Right lobe of liver (tissue), 6 donors: ENCODE results near the gene ABI3. TPM values are rescaled to one million over a fixed set of nuclear protein-coding genes. Genes with fewer than 3 reads are reported as not detected.

Source experiments
- ATAC-seq, 4 donors: fragments of 200-7000 bp; cut with Tn5 transposase; one replicate each; pipeline ENCODE4 v1.9.1; 2020; ENCODE audit warnings: mild to moderate bottlenecking in 4 of 4, moderate library complexity in 4 of 4
- DNase-seq, 3 donors: peaks; one replicate each; pipeline ENCODE4 v3.0.0-alpha.2; 2020
- H3K27ac ChIP-seq, 3 donors: fragments of 200-600 bp; one replicate each; pipeline ENCODE4 v1.8.0; 2022
- H3K27me3 ChIP-seq, 2 donors: fragments of 200-600 bp; one replicate each; pipeline ENCODE4 v1.8.0; 2022
- H3K36me3 ChIP-seq, 4 donors: fragments of 200-600 bp; sonication (generic) in 1 of 4; one replicate each; pipeline versions ENCODE4 v1.5.1 to v1.8.0; 2017 to 2022; ENCODE audit warnings: control low read depth in 1 of 4
- H3K4me1 ChIP-seq, 4 donors: fragments of 200-600 bp; sonication (generic) in 1 of 4; one replicate each; pipeline versions ENCODE4 v1.5.1 to v1.8.0; 2017 to 2022; ENCODE audit warnings: control low read depth in 1 of 4
- H3K4me3 ChIP-seq, 3 donors: fragments of 200-600 bp; one replicate each; pipeline ENCODE4 v1.8.0; 2022
- H3K9me3 ChIP-seq, 4 donors: fragments of 200-600 bp; sonication (generic) in 1 of 4; one replicate each; pipeline versions ENCODE4 v1.5.1 to v1.8.0; 2017 to 2022; ENCODE audit warnings: control low read depth in 1 of 4
- CTCF ChIP-seq, 4 donors: fragments of 200-600 bp in 3 of 4; fragments of 450-650 bp in 1 of 4; IDR thresholded peaks; one replicate each; pipeline versions ENCODE4 v1.5.1 to v1.8.0; 2016 to 2022; ENCODE audit warnings: antibody characterized with exemption in 4 of 4, mild to moderate bottlenecking in 2 of 4
- POLR2A ChIP-seq: fragments of 450-650 bp; IDR thresholded peaks from one replicate; pipeline ENCODE4 v1.6.1; 2017; ENCODE audit warnings: antibody characterized with exemption, mild to moderate bottlenecking
- WGBS: methylation state at CpG from one replicate; pipeline ENCODE4 v1.1.6; 2018; ENCODE audit warnings: low coverage, low lambda C conversion rate; ENCODE audit not compliant: insufficient coverage; ENCODE audit errors: missing lambda C conversion rate; 5-methylcytosine and 5-hydroxymethylcytosine counted together
- intact Hi-C, 2 donors: fragments of 100-400 bp; cut with DNase I; formaldehyde crosslinking; loops; one replicate each; pipeline versions ENCODE4 v1.11.2 to v1.14.1; 2022
- total RNA-seq, 6 experiments: library from RNA; depleted of rRNA in 2 of 6; stranded (reverse); fragments of >200 nt in 2 of 6; fragmentation: NEBNext Ultra II Directional in 3 of 6; extraction: Animal tissue kit (Norgen Biotek cat#: 25700) in 3 of 6; gene quantifications; one replicate each; pipeline versions ENCODE4 v1.1.0 to v1.2.4, GENCODE V29; 2016 to 2023
- donor health status: DM: no; HTN: yes; CAD: no.
- donor health status: DM: no; HTN: no; CAD: no.
- donor health status: DM: no; HTN: no; CAD: no.
- donor health status: DM: no; HTN: yes; CAD: no.
- donor health status: DM: no; HTN: yes; CAD: no.

ABI3 gene
- total RNA-seq, 6 experiments from 2014 or later, result 3.0 to 9.7 (median 3.8) TPM

DNA sequence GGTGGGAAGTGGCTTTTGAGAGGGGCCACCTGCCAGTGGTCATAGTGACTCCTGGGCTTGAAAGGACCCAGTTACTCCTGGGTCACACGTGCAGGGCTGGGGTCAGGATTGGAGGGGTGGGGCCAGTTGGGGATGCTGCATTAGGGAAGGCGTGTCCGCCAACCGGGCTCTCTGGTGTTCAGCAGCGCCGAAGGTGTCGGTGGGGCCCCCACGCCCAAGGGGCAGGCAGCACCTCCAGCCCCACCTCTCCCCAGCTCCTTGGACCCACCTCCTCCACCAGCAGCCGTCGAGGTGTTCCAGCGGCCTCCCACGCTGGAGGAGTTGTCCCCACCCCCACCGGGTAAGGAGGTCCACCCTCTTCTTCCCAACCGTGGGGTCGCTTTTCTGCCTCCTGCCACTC is 9.5 kb downstream of the ABI3 start:
- 72% methylated on average over 5 of the region's 15 CpGs for WGBS
- TF ChIP-seq POLR2A (no peak), CTCF (IDR thresholded peaks at IDR 0.05) (no peak)
- no peaks in the 10 kb centered on the region for H3K36me3 ChIP-seq
- no peak overlapping the region for H3K4me3 ChIP-seq
- no peak overlapping the region for H3K27ac ChIP-seq
- intact Hi-C loops, result no loop called here
- DNase-seq, result peak in 1 of 3 donors; percentile 30
- no peaks in the 10 kb centered on the region for H3K27me3 ChIP-seq
- no peak for ATAC-seq
- no peaks in the 10 kb centered on the region for H3K9me3 ChIP-seq
- peaks cover 0 to 4% (median 0%) of the 10 kb centered on the region in 4 donors for H3K4me1 ChIP-seq

DNA sequence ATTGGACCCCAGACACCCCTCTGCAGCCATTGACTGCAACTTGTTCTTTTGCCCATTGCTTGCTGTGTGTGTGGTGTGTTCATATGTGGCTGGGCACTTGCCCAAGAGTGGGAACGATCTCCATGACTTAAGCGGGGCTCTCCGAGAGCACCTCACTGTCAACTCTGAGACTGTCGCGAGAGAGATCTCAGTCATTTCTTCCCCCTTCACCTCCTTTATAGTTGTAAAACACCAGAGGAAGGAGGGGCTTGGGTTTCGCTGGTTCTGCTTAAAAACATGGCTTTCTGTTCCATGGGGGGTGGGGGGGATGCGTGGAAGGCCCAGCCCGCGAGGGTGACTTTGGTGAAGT is 12.6 kb downstream of the ABI3 start:
- no peak for ATAC-seq
- Histone ChIP-seq H3K4me3 (no peak overlapping the region), H3K4me1 (peaks cover 0 to 4% (median 0%) of the 10 kb centered on the region in 4 donors), H3K9me3 (no peaks in the 10 kb centered on the region), H3K36me3 (no peaks in the 10 kb centered on the region), H3K27ac (no peak overlapping the region), H3K27me3 (no peaks in the 10 kb centered on the region)
- DNase-seq, result no peak
- intact Hi-C loops, result no loop called here
- 7% methylated on average over 9 of the region's 9 CpGs for WGBS
- TF ChIP-seq POLR2A, result no peak
- no peak for TF ChIP-seq CTCF (IDR thresholded peaks at IDR 0.05)

DNA sequence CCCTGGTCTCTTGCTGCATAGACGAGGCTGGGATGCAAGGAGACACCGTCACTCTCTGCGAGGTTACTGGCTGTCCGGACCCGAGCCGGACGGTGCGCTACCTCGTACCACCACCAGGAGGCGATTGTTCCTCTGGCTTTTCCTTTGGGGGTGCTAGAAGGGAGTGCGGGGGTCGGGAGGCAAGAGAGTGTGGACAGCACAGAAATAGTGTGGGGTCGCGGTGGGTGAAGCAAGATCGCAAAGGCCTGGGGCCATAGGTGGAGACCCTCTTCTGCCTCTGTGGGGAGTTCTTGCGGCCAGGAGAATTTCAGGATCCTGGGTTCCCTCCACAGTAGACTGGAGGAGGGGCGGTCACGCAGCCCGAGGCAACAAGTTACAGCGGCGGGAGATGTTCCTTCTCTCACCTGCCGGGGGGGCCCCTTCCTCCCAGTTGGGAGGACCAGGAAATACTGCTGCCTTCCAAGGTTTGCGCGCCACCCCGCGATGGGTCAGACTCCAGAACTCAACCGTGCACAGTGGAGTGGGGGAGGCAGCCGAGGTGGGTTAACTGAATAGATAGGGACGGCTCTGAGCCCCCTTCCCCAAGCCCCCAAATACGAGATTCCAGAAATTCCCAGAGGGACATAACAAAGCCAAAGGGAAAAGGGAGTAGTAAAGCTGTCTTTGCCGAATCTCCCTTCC is 13.2 kb downstream of the ABI3 start:
- intact Hi-C loops, result no loop called here
- no peaks in the 10 kb centered on the region for H3K9me3 ChIP-seq
- WGBS, result 4% methylated on average over 15 of the region's 31 CpGs
- DNase-seq, result peak; percentile 58 to 70 (median 66)
- no peak overlapping the region for H3K27ac ChIP-seq
- ATAC-seq, result peak; percentile 39 to 57 (median 50)
- H3K36me3 ChIP-seq, result no peaks in the 10 kb centered on the region
- H3K4me1 ChIP-seq, result peaks cover 0 to 4% (median 0%) of the 10 kb centered on the region in 4 donors
- H3K27me3 ChIP-seq, result no peaks in the 10 kb centered on the region
- TF ChIP-seq CTCF (IDR thresholded peaks at IDR 0.05) (peak; percentile 54 to 68 (median 61)), POLR2A (no peak)
- H3K4me3 ChIP-seq, result no peak overlapping the region

DNA sequence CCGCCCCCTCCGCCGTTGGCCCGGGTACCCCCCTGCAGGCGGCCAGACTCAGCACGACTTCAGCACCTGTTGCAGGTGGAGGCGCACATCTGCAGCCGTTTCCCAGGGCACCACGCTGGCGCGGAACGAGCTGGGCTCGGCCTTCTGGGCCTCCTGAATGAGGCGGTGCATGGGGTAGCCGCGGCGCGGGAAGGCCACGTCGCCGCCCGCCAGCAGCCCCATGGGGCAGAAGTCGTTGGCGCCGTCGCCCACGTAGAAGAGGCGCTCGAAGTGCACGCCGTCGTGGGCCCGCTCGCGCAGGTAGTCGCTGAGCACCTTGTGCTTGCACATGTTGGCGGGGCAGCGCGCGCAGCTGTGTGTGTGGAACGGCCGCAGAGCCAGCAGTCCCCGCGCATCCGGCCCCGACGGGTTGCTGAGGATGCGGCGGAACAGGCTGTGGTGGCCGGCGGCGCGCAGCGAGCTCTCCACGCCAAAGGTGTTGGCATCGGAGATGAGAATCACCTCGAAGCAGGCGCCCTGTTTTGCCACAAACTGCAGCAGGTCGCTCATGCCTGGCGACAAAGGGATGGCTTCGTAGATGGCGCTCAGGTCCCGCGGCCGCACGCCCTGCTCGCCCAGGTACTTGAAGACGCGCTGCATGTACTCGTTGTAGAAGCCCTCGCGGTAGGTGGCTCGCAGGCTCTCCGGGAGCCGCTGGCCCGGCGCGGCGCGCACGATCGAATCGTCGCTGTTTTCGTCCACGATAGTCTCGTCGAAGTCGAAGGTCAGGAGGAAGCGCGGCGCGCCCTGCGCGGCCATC is 13.9 kb downstream of the ABI3 start:
- Histone ChIP-seq H3K4me3 (no peak overlapping the region), H3K27me3 (no peaks in the 10 kb centered on the region), H3K9me3 (no peaks in the 10 kb centered on the region), H3K27ac (no peak overlapping the region), H3K4me1 (peaks cover 0 to 4% (median 0%) of the 10 kb centered on the region in 4 donors), H3K36me3 (no peaks in the 10 kb centered on the region)
- whole genome bisulfite sequencing, result 2% methylated on average over 9 of the region's 95 CpGs
- DNase-seq (peak in 2 of 3 donors; percentile 54 to 68), ATAC-seq (peak; percentile 22 to 34 (median 28))
- TF ChIP-seq POLR2A (no peak), CTCF (IDR thresholded peaks at IDR 0.05) (no peak)
- intact Hi-C loops, result no loop called here
